Keratinocyte (primary cell): ENCODE measurements around the gene LLCFC1. TPM values are rescaled to one million over a fixed set of nuclear protein-coding genes. Genes with fewer than 3 reads are reported as not detected.
A peak's percentile ranks its signal among the peaks of the same experiment; 100 is the strongest.

ENCODE experiments used
- DNase-seq: peaks from one replicate; pipeline ENCODE4 v3.0.0-alpha.2; 2011; ENCODE audit warnings: low read depth, missing footprints, low spot score
- FAIRE-seq: peaks from 2 replicates; lab custom pipeline; 2011; peaks lifted over from hg19 to GRCh38; lab: Jason Lieb, UNC
- H2AFZ ChIP-seq: 2 replicates; pipeline ENCODE4 v1.6.0; 2012; ENCODE audit warnings: low read length, control low read depth, inconsistent platforms; ENCODE audit not compliant: control insufficient read depth
- H3K27ac ChIP-seq: 2 replicates; pipeline ENCODE4 v1.5.1; 2011; ENCODE audit warnings: low read length; ENCODE audit not compliant: control insufficient read depth, insufficient read depth
- H3K27me3 ChIP-seq: 3 replicates; pipeline ENCODE4 v1.6.0; 2011; ENCODE audit warnings: low read length; ENCODE audit not compliant: control insufficient read depth, insufficient read depth; ENCODE audit errors: extremely low read depth
- H3K36me3 ChIP-seq, 2 experiments: 2 replicates in 1 of 2; 3 replicates in 1 of 2; pipeline ENCODE4 v1.5.1; 2011; ENCODE audit warnings: low read length in 2 of 2, mild to moderate bottlenecking in 1 of 2; ENCODE audit not compliant: control insufficient read depth in 2 of 2, insufficient read depth in 2 of 2; ENCODE audit errors: extremely low read depth in 1 of 2
- H3K4me1 ChIP-seq: 3 replicates; pipeline ENCODE4 v1.5.1; 2011; ENCODE audit warnings: low read length; ENCODE audit not compliant: control insufficient read depth, insufficient read depth; ENCODE audit errors: extremely low read depth
- H3K4me2 ChIP-seq: 3 replicates; pipeline ENCODE4 v1.6.0; 2011; ENCODE audit warnings: low read depth, low read length; ENCODE audit not compliant: control insufficient read depth, insufficient read depth; ENCODE audit errors: extremely low read depth
- H3K4me3 ChIP-seq, 3 experiments: fragments of 200-600 bp in 1 of 3; sonication (generic) in 1 of 3; 2 replicates in 2 of 3; 3 replicates in 1 of 3; pipeline ENCODE4 v1.5.1; 2011 to 2016; ENCODE audit warnings: low read length in 3 of 3, mild to moderate bottlenecking in 3 of 3, control low read depth in 2 of 3, inconsistent platforms in 1 of 3, low read depth in 1 of 3, mixed read lengths in 1 of 3, mixed run types in 1 of 3, moderate library complexity in 1 of 3; ENCODE audit not compliant: control insufficient read depth in 2 of 3, insufficient read depth in 2 of 3; ENCODE audit errors: extremely low read depth in 1 of 3
- H3K79me2 ChIP-seq: 2 replicates; pipeline ENCODE4 v1.6.0; 2012; ENCODE audit warnings: low read length; ENCODE audit not compliant: control insufficient read depth, insufficient read depth
- H3K9ac ChIP-seq: 3 replicates; pipeline ENCODE4 v1.6.0; 2011; ENCODE audit warnings: low read length; ENCODE audit not compliant: control insufficient read depth, insufficient read depth; ENCODE audit errors: extremely low read depth
- H3K9me1 ChIP-seq: 3 replicates; pipeline ENCODE4 v1.6.0; 2011; ENCODE audit warnings: low read length; ENCODE audit not compliant: control insufficient read depth, insufficient read depth; ENCODE audit errors: extremely low read depth
- H3K9me3 ChIP-seq: 2 replicates; pipeline ENCODE4 v1.5.1; 2012; ENCODE audit warnings: low read depth, low read length; ENCODE audit not compliant: control insufficient read depth
- H4K20me1 ChIP-seq: 3 replicates; pipeline ENCODE4 v1.6.0; 2011; ENCODE audit warnings: low read length; ENCODE audit not compliant: control insufficient read depth, insufficient read depth; ENCODE audit errors: extremely low read depth
- EZH2 ChIP-seq: IDR thresholded peaks from one replicate; pipeline ENCODE4 v1.6.1; 2012; ENCODE audit warnings: inconsistent platforms, mild to moderate bottlenecking, low read length, moderate library complexity
- dilution Hi-C: fragments of 300-500 bp; cut with MboI; formaldehyde crosslinking; loops from one replicate; pipeline ENCODE4 v1.7.0; 2020; ENCODE audit warnings: low sequenced_read_pairs; ENCODE audit not compliant: extremely low pct_ligation_motif_present
- polyA plus RNA-seq, 5 experiments: library from polyadenylated mRNA; depleted of rRNA in 3 of 5; stranded (reverse) in 3 of 5; stranded (forward) in 1 of 5; unstranded in 1 of 5; fragments of >200 nt; gene quantifications; 1 replicate in 1 of 5; 2 replicates in 3 of 5; 3 replicates in 1 of 5; pipeline versions ENCODE4 v1.2.1 to v1.2.3, GENCODE V29; 2011 to 2012; ENCODE audit warnings: missing spikeins in 2 of 5, low read depth in 1 of 5, low replicate concordance in 1 of 5
- TF ChIP-seq, protein P1 (sequence below), 3 experiments: IDR thresholded peaks in 1 of 3; conservative IDR thresholded peaks in 1 of 3; optimal IDR thresholded peaks in 1 of 3; 2 replicates in 2 of 3; 3 replicates in 1 of 3; pipeline versions ENCODE3 to v1.5.1; 2011; ENCODE audit warnings: low read length in 3 of 3, mild to moderate bottlenecking in 3 of 3, moderate library complexity in 2 of 3, control low read depth in 1 of 3, inconsistent platforms in 1 of 3; ENCODE audit not compliant: insufficient read depth in 2 of 3; ENCODE audit errors: extremely low read depth in 1 of 3

The LLCFC1 gene
- polyA plus RNA-seq, 1 donor (not counting 4 experiments of a cell fraction or from before 2014, with no cell fraction given), result not detected

DNA sequence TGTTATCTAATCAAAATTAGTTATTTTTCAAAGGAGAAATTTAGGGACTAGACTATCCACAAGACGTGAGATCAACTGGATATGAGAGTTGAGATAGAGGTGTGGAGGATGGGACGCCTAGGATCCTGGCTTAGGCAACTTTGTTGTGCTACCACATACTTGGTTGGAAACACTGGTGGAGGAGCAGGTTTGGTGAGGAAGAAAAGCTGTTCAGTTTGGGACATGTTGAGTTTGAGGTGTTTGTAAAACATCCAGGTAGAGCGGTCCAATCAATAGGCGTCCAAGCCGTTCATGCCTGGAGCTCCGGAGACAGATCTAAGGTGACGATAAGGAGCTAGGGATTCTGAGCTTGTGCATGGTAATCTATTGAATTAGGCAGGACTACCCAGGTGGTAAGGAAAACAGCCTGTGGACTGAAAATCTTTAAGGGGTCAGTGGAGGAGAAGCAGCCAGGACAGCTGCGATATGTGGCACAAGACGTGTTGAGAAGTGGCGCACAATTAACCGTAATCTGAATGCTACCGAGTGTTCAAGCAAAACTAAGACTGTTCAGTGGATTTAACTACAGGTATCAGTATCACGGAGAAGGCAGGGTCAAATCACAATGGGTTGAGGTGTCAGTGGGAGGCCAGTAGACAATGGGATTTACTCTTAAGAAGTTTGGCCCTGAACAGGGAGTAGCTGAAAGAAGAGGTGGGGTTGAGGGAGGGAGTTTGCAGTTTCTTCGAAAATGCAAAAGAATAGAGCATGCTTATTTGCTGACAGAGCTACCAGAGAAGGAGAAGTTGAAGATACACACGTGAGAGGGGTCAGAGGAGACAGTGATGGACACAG, 37.6 kb upstream of the LLCFC1 start:
- Histone ChIP-seq H3K36me3 (no peaks in the 10 kb centered on the region), H3K4me3 (no peak overlapping the region), H2AFZ (peak overlapping the region; percentile 73), H3K79me2 (no peaks in the 10 kb centered on the region), H3K27me3 (peaks cover 4% of the 10 kb centered on the region), H3K4me1 (no peaks in the 10 kb centered on the region), H3K4me2 (no peak overlapping the region), H4K20me1 (no peaks in the 10 kb centered on the region), H3K9ac (no peak overlapping the region), H3K27ac (no peak overlapping the region), H3K9me3 (no peaks in the 10 kb centered on the region), H3K9me1 (no peaks in the 10 kb centered on the region)
- FAIRE-seq (no peak), DNase-seq (no peak)
- TF ChIP-seq, protein P1, sequence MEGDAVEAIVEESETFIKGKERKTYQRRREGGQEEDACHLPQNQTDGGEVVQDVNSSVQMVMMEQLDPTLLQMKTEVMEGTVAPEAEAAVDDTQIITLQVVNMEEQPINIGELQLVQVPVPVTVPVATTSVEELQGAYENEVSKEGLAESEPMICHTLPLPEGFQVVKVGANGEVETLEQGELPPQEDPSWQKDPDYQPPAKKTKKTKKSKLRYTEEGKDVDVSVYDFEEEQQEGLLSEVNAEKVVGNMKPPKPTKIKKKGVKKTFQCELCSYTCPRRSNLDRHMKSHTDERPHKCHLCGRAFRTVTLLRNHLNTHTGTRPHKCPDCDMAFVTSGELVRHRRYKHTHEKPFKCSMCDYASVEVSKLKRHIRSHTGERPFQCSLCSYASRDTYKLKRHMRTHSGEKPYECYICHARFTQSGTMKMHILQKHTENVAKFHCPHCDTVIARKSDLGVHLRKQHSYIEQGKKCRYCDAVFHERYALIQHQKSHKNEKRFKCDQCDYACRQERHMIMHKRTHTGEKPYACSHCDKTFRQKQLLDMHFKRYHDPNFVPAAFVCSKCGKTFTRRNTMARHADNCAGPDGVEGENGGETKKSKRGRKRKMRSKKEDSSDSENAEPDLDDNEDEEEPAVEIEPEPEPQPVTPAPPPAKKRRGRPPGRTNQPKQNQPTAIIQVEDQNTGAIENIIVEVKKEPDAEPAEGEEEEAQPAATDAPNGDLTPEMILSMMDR (optimal IDR thresholded peaks at IDR 0.05 in 1 of 3, IDR thresholded peaks at IDR 0.05 in 1 of 3, conservative IDR thresholded peaks at IDR 0.05 in 1 of 3; ENCODE audit: extremely low read depth in 1 of 3, insufficient read depth in 2 of 3, low read length in 3 of 3), result no peak
- TF ChIP-seq EZH2, result no peak
- dilution Hi-C loops, result no loop called here

DNA sequence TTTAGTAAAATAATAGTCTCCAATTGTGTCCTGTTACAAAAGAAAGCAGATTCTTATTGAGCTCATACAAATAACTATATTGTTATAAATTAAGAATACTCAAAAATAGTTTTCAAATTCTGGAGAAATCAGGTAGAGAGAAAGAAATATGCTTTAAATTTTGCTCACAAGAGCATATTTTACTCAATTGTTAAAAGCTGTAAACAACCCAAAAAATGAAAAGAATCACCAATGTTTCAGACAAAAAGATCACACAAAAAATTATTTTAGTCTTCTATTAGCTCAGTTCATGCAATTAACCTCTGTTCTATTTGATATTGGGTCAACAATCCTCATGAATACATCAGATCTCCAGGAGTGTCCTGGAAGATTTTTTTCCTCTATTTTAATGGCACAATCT, 35.2 kb upstream of the LLCFC1 start:
- FAIRE-seq (no peak), DNase-seq (no peak)
- Histone ChIP-seq H3K9ac (no peak overlapping the region), H3K4me2 (no peak overlapping the region), H3K79me2 (no peaks in the 10 kb centered on the region), H3K27me3 (no peaks in the 10 kb centered on the region), H4K20me1 (no peaks in the 10 kb centered on the region), H3K27ac (no peak overlapping the region), H3K36me3 (no peaks in the 10 kb centered on the region), H3K4me3 (no peak overlapping the region), H3K4me1 (no peaks in the 10 kb centered on the region), H3K9me1 (no peaks in the 10 kb centered on the region), H3K9me3 (no peaks in the 10 kb centered on the region), H2AFZ (no peak overlapping the region)
- dilution Hi-C loops, result no loop called here
- no peak for TF ChIP-seq EZH2
- TF ChIP-seq, protein P1 (optimal IDR thresholded peaks at IDR 0.05 in 1 of 3, IDR thresholded peaks at IDR 0.05 in 1 of 3, conservative IDR thresholded peaks at IDR 0.05 in 1 of 3; ENCODE audit: extremely low read depth in 1 of 3, insufficient read depth in 2 of 3, low read length in 3 of 3), result no peak
